Activated CD8-positive, alpha-beta T cell treated with anti-CD3 and anti-CD28 coated beads for 36 hours (primary cell): ENCODE measurements around the gene MRM3. TPM values are rescaled to one million over a fixed set of nuclear protein-coding genes. Genes with fewer than 3 reads are reported as not detected.

Experiments used
- ATAC-seq: fragments of 200-7000 bp; cut with Tn5 transposase; one replicate; pipeline ENCODE4 v1.10.0; 2021; ENCODE audit warnings: mild to moderate bottlenecking, moderate library complexity
- CTCF ChIA-PET: fragments of 350-600 bp; sonication (Branson Sonifier 250); formaldehyde crosslinking; loops from one replicate; lab custom pipeline; 2021; ENCODE audit warnings: antibody characterized with exemption; lab: Charles Lee
- POLR2A ChIA-PET: fragments of 350-600 bp; sonication (Branson Sonifier 250); formaldehyde crosslinking; loops from one replicate; lab custom pipeline; 2021; ENCODE audit warnings: antibody characterized with exemption; lab: Charles Lee
- DNase-seq: peaks from one replicate; pipeline ENCODE4 v3.0.0-alpha.2; 2020
- H3K27ac Mint-ChIP-seq: one replicate; pipeline ENCODE4 v1.8.0; 2021; ENCODE audit warnings: mild to moderate bottlenecking, mixed read lengths
- H3K27me3 Mint-ChIP-seq: one replicate; pipeline ENCODE4 v1.8.0; 2021; ENCODE audit warnings: mixed read lengths
- H3K36me3 Mint-ChIP-seq: one replicate; pipeline ENCODE4 v1.8.0; 2021; ENCODE audit warnings: low read depth, mixed read lengths
- H3K4me1 Mint-ChIP-seq: one replicate; pipeline ENCODE4 v1.8.0; 2021; ENCODE audit warnings: low read depth, mixed read lengths
- H3K4me3 Mint-ChIP-seq: one replicate; pipeline ENCODE4 v1.8.0; 2021; ENCODE audit warnings: mild to moderate bottlenecking, moderate library complexity, mixed read lengths
- H3K9me3 Mint-ChIP-seq: one replicate; pipeline ENCODE4 v1.8.0; 2021; ENCODE audit warnings: mixed read lengths
- CTCF ChIP-seq: fragments of 200-600 bp; IDR thresholded peaks from one replicate; pipeline ENCODE4 v1.8.0; 2022; ENCODE audit warnings: antibody characterized with exemption, mild to moderate bottlenecking
- intact Hi-C: fragments of 100-400 bp; cut with micrococcal nuclease; formaldehyde crosslinking; loops from one replicate; pipeline ENCODE4 v1.10.0; 2022
- total RNA-seq, 2 experiments: library from RNA; stranded (reverse); gene quantifications; one replicate each; pipeline ENCODE4 v1.2.3, GENCODE V29; 2021

The MRM3 gene
- total RNA-seq, 2 experiments from 2014 or later: 35.5 to 36.2 TPM

- H3K4me1 Mint-ChIP-seq: no peaks in the 10 kb centered on the region
These were observed 9.7 kb downstream of the MRM3 start for GRCh38 chr17:791829-792228.

DNA sequence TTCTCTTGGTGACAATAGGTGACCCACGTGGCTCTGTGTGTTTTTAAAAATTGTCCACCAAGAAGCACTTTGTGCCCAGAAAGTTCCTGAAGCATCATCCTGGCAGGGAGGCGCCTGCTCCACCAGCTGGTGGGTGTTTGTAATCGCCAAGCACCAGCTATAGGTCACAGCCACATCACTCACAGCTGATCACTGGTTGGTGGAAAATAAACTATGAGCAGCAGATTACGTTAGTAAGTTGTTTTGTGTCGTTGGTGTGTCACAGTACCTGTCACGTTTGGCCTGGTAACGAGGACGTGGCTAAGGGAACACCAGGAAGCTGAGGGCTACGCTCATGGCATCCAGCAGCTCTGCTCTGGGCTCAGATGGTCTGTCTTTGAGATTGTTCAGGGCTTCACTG lies 10.1 kb downstream of the MRM3 start:
- CTCF ChIA-PET: interaction anchor here (1.6 kb wide), 1 partner anchor 188 kb away, joined by 6 read pairs; the partner anchor contains the start of gene NXN
- H3K27ac Mint-ChIP-seq: no peak overlapping the region
- no peaks in the 10 kb centered on the region for H3K27me3 Mint-ChIP-seq
- TF ChIP-seq CTCF: no peak
- DNase-seq: peak; percentile 12
- POLR2A ChIA-PET: interaction anchor here (0.6 to 1.8 kb wide), 3 partner anchors 9 to 11 kb away, joined by 3 to 10 read pairs (median 10); partner anchors contain the start of genes GLOD4 and MRM3
- H3K4me3 Mint-ChIP-seq: no peak overlapping the region
- ATAC-seq: no peak
- H3K4me1 Mint-ChIP-seq: no peaks in the 10 kb centered on the region
- no peaks in the 10 kb centered on the region for H3K9me3 Mint-ChIP-seq
- peaks cover 23% of the 10 kb centered on the region for H3K36me3 Mint-ChIP-seq
- intact Hi-C loops: no loop called here

More at GRCh38 chr17:791829-792228, 9.7 kb downstream of the MRM3 start:
- H3K9me3 Mint-ChIP-seq: no peaks in the 10 kb centered on the region
- ChIA-PET POLR2A (interaction anchor here (1.2 to 1.8 kb wide), 2 partner anchors 9 to 10 kb away, joined by 10 read pairs; partner anchors contain the start of genes GLOD4 and MRM3), CTCF (interaction anchor here (1.3 to 1.6 kb wide), 2 partner anchors 189 to 208 kb away, joined by 3 to 6 read pairs; partner anchors contain the start of gene NXN)
- peaks cover 26% of the 10 kb centered on the region for H3K36me3 Mint-ChIP-seq
- no peaks in the 10 kb centered on the region for H3K27me3 Mint-ChIP-seq
- DNase-seq: no peak
- H3K27ac Mint-ChIP-seq: no peak overlapping the region
- intact Hi-C loops: no loop called here
- H3K4me3 Mint-ChIP-seq: no peak overlapping the region
- no peak for TF ChIP-seq CTCF
- no peak for ATAC-seq

DNA sequence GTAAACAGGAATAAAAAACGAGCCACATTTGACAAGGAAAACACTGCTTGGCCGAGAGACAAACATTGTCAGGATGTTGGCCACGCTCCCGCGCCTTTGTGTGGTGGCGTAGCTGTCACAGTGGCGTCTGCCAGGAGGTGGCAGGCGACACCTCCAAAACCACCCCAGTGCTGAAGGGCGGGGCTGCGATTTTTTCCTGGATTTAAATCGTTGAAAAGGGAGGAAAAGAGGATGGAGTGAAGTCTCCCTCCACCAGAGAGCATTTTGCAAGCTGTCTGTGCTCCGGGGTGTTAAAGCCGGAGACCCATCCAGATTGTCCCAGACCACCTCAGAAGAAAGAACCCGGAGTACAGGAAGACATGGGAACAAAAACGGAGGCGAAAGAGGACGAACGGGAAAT lies 12.7 kb downstream of the MRM3 start:
- ATAC-seq (peak; percentile 88), DNase-seq (peak; percentile 59)
- TF ChIP-seq CTCF: peak; percentile 84
- Mint-ChIP-seq H3K4me1 (no peaks in the 10 kb centered on the region), H3K9me3 (no peaks in the 10 kb centered on the region), H3K4me3 (no peak overlapping the region), H3K27ac (no peak overlapping the region), H3K27me3 (no peaks in the 10 kb centered on the region), H3K36me3 (peaks cover 17% of the 10 kb centered on the region)
- ChIA-PET POLR2A (interaction anchor here (1.4 kb wide), 1 partner anchor 13 kb away, joined by 3 read pairs; the partner anchor contains the start of genes GLOD4 and MRM3), CTCF (interaction anchor here (0.9 to 6.1 kb wide), 12 partner anchors 9 to 261 kb away, joined by 3 to 63 read pairs (median 4); partner anchors contain the start of genes GLOD4, MRM3, NXN and TIMM22)
- intact Hi-C loops: loop anchor here (5.0 kb wide), 1 partner anchor 182 kb away; the partner anchor contains the start of gene NXN

GRCh38 chr17:795276-795675 lies 13.1 kb downstream of the MRM3 start:
- ATAC-seq: no peak
- Mint-ChIP-seq H3K27me3 (no peaks in the 10 kb centered on the region), H3K9me3 (no peaks in the 10 kb centered on the region), H3K4me3 (no peak overlapping the region), H3K4me1 (no peaks in the 10 kb centered on the region), H3K27ac (no peak overlapping the region), H3K36me3 (peaks cover 14% of the 10 kb centered on the region)
- no peak for TF ChIP-seq CTCF
- DNase-seq: no peak
- ChIA-PET POLR2A (interaction anchor here (1.4 kb wide), 1 partner anchor 13 kb away, joined by 3 read pairs; the partner anchor contains the start of genes GLOD4 and MRM3), CTCF (interaction anchor here (0.8 to 6.1 kb wide), 16 partner anchors 9 to 261 kb away, joined by 3 to 63 read pairs (median 3); partner anchors contain the start of genes GLOD4, MRM3, NXN and TIMM22)
- intact Hi-C loops: loop anchor here (5.0 kb wide), 1 partner anchor 182 kb away; the partner anchor contains the start of gene NXN

DNA sequence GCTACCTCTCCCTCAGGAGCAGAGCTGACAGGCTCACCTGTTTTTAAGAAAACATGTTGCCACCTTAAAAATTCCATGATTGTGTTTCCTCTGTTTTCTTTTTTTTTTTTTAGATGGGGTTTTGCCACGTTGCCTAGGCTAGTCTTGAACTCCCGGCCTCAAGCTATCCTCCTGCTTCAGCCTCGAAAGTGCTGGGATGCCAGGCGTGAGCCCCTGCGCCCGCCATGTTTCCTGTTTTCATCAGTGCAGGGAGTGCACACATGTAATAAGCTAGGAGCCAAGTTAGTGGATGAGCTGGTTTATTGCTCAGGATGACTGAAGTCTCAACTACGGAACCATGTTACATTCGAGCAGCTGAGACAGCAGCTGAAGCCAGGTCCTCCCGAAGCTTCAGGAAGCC lies 13.6 kb downstream of the MRM3 start:
- no peak overlapping the region for H3K4me3 Mint-ChIP-seq
- H3K4me1 Mint-ChIP-seq: no peaks in the 10 kb centered on the region
- H3K27me3 Mint-ChIP-seq: no peaks in the 10 kb centered on the region
- H3K36me3 Mint-ChIP-seq: peaks cover 14% of the 10 kb centered on the region
- intact Hi-C loops: loop anchor here (5.0 kb wide), 1 partner anchor 182 kb away; the partner anchor contains the start of gene NXN
- no peak for ATAC-seq
- POLR2A ChIA-PET: interaction anchor here (1.4 kb wide), 1 partner anchor 14 kb away, joined by 3 read pairs; the partner anchor contains the start of genes GLOD4 and MRM3
- H3K27ac Mint-ChIP-seq: no peak overlapping the region
- DNase-seq: no peak
- CTCF ChIA-PET: interaction anchor here (0.8 to 6.1 kb wide), 12 partner anchors 9 to 209 kb away, joined by 3 to 63 read pairs (median 3); partner anchors contain the start of genes GLOD4, MRM3, NXN and TIMM22
- H3K9me3 Mint-ChIP-seq: no peaks in the 10 kb centered on the region
- TF ChIP-seq CTCF: no peak
